Activated T-helper 2 cell treated with anti-CD3 and anti-CD28 coated beads, Interferon-gamma antibody, Interleukin-2, Interleukin-4, amounts not matched to agents 10 μg/mL and 5 μg/mL and 100 μg/mL, durations not matched to agents 14 hours and 24 hours and 36 hours (primary cell): ENCODE results near the gene NLRP13. TPM values are rescaled to one million over a fixed set of nuclear protein-coding genes. Genes with fewer than 3 reads are reported as not detected.

Experiments
- DNase-seq: peaks from one replicate; pipeline ENCODE4 v3.0.0; 2021; ENCODE audit warnings: low spot score
- H3K27ac Mint-ChIP-seq: one replicate; pipeline ENCODE4 v1.8.0; 2021; ENCODE audit warnings: mixed read lengths
- H3K27me3 Mint-ChIP-seq: one replicate; pipeline ENCODE4 v1.8.0; 2021; ENCODE audit warnings: low read depth, mixed read lengths
- H3K36me3 Mint-ChIP-seq: one replicate; pipeline ENCODE4 v1.8.0; 2021; ENCODE audit warnings: low read depth, mixed read lengths
- H3K4me1 Mint-ChIP-seq: one replicate; pipeline ENCODE4 v1.8.0; 2021; ENCODE audit warnings: low read depth, mixed read lengths
- H3K4me3 Mint-ChIP-seq: one replicate; pipeline ENCODE4 v1.8.0; 2021; ENCODE audit warnings: low read depth, mild to moderate bottlenecking, moderate library complexity, mixed read lengths
- H3K9me3 Mint-ChIP-seq: one replicate; pipeline ENCODE4 v1.8.0; 2021; ENCODE audit warnings: mixed read lengths
- intact Hi-C: fragments of 100-400 bp; cut with micrococcal nuclease; formaldehyde crosslinking; loops from one replicate; pipeline ENCODE4 v1.15.1; 2023
- total RNA-seq: library from RNA; stranded (reverse); gene quantifications from 2 replicates; pipeline ENCODE4 v1.2.3, GENCODE V29; 2022

NLRP13 gene
- total RNA-seq, 1 donor from 2014 or later = not detected

DNA sequence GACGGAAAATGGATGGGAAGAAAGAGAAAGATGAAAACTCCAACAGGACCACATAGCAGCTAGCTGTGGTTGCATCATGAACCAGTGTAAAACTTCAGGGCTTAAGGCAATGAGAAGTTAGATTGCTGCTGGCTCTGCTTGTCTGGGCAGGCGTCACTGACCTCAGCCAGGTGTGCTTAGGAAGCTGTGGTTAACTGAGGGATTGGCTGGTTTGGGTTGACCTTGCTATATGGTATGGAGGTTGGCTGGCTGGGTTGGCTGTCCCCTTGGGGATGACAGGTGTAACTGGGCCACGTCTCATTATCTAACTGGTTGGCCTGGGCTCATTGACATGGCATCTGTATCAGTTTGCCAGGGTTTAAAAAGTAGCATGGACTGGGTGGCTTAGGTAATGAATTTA is 54.9 kb downstream of the NLRP13 start:
- no peak overlapping the region for H3K27ac Mint-ChIP-seq
- H3K4me1 Mint-ChIP-seq = no peaks in the 10 kb centered on the region
- H3K4me3 Mint-ChIP-seq = no peak overlapping the region
- intact Hi-C loops = no loop called here
- peaks cover 59% of the 10 kb centered on the region for H3K9me3 Mint-ChIP-seq
- no peaks in the 10 kb centered on the region for H3K27me3 Mint-ChIP-seq
- no peak for DNase-seq
- H3K36me3 Mint-ChIP-seq = no peaks in the 10 kb centered on the region

DNA sequence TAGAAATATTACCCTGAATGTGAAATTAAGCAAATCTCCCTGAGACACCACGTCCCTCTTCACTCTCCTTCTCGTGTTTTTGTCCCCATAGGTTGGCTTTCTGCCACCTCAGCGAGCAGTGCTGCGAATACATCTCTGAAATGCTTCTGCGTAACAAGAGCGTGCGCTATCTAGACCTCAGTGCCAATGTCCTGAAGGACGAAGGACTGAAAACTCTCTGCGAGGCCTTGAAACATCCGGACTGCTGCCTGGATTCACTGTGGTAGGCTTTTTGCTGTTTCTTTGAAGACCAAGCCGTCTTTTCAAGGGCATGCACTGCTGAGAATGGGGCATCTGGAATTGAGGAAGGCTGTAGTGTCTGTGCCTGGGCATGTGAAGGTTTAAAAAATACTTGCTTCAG is 61.4 kb downstream of the NLRP13 start:
- no peak overlapping the region for H3K27ac Mint-ChIP-seq
- H3K9me3 Mint-ChIP-seq = peaks cover 58% of the 10 kb centered on the region
- no peak for DNase-seq
- H3K36me3 Mint-ChIP-seq = no peaks in the 10 kb centered on the region
- no peaks in the 10 kb centered on the region for H3K27me3 Mint-ChIP-seq
- intact Hi-C loops = no loop called here
- H3K4me3 Mint-ChIP-seq = no peak overlapping the region
- no peaks in the 10 kb centered on the region for H3K4me1 Mint-ChIP-seq

DNA sequence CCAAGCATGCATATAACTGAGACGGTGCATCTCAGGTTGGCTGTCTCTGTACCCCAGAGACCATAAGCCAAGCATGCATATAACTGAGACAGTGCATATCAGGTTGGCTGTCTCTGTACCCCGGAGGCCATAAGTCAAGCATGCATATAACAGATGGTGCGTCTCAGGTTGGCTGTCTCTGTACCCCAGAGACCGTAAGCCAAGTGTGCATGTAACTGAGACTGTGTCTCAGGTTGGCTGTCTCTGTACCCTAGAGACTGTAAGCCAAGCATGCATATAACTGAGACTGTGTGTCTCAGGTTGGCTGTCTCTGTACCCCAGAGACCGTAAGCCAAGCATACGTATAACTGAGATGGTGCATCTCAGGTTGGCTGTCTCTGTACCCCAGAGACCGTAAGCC is 65.0 kb downstream of the NLRP13 start:
- Mint-ChIP-seq H3K27me3 (no peaks in the 10 kb centered on the region), H3K4me1 (no peaks in the 10 kb centered on the region), H3K9me3 (peaks cover 65% of the 10 kb centered on the region), H3K4me3 (no peak overlapping the region), H3K36me3 (no peaks in the 10 kb centered on the region), H3K27ac (no peak overlapping the region)
- DNase-seq = no peak
- intact Hi-C loops = no loop called here

DNA sequence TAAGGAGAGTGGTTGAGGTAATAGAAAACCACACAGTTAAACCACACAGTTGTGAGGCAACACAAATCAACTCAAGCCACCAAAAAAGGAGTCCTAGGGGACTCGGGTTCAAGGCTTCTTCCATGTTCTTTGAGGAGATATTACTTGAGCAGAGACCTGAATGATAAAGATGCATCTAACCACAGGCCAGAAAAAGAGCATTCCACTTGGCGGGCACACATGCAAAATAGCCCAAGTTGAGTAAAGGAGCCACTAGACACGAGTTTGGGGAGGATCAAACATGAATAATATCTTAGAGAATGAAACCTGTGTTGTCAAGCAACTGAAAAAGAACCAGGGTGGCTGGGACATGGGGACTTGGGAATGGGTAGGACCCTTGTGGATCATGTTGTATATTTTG is 65.6 kb downstream of the NLRP13 start:
- peaks cover 69% of the 10 kb centered on the region for H3K9me3 Mint-ChIP-seq
- H3K27me3 Mint-ChIP-seq = no peaks in the 10 kb centered on the region
- H3K4me3 Mint-ChIP-seq = no peak overlapping the region
- DNase-seq = no peak
- no peaks in the 10 kb centered on the region for H3K4me1 Mint-ChIP-seq
- H3K27ac Mint-ChIP-seq = no peak overlapping the region
- H3K36me3 Mint-ChIP-seq = no peaks in the 10 kb centered on the region
- intact Hi-C loops = no loop called here

DNA sequence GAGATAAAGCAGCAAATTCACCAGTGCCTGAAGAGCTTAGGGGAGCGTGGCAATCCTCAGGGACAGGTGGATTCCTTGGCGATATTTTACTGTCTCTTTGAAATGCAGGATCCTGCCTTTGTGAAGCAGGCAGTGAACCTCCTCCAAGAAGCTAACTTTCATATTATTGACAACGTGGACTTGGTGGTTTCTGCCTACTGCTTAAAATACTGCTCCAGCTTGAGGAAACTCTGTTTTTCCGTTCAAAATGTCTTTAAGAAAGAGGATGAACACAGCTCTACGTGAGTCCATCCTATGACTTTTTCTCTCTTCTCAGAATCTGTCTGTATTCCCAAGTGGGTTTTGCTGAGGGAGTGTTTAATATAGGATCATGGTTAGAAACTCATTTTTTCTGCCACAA is 73.2 kb downstream of the NLRP13 start:
- Mint-ChIP-seq H3K27ac (no peak overlapping the region), H3K36me3 (no peaks in the 10 kb centered on the region), H3K4me1 (no peaks in the 10 kb centered on the region), H3K9me3 (peaks cover 52% of the 10 kb centered on the region), H3K4me3 (no peak overlapping the region), H3K27me3 (no peaks in the 10 kb centered on the region)
- intact Hi-C loops = no loop called here
- no peak for DNase-seq

DNA sequence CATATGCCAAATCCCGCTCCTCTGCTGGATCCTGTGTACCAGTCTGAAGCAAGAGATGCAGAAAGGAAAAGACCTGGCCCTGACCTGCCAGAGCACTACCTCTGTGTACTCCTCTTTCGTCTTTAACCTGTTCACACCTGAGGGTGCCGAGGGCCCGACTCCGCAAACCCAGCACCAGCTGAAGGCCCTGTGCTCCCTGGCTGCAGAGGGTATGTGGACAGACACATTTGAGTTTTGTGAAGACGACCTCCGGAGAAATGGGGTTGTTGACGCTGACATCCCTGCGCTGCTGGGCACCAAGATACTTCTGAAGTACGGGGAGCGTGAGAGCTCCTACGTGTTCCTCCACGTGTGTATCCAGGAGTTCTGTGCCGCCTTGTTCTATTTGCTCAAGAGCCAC is 73.7 kb downstream of the NLRP13 start:
- Mint-ChIP-seq H3K9me3 (peaks cover 57% of the 10 kb centered on the region), H3K36me3 (no peaks in the 10 kb centered on the region), H3K27me3 (no peaks in the 10 kb centered on the region), H3K4me1 (no peaks in the 10 kb centered on the region), H3K4me3 (no peak overlapping the region), H3K27ac (no peak overlapping the region)
- intact Hi-C loops = no loop called here
- DNase-seq = no peak

DNA sequence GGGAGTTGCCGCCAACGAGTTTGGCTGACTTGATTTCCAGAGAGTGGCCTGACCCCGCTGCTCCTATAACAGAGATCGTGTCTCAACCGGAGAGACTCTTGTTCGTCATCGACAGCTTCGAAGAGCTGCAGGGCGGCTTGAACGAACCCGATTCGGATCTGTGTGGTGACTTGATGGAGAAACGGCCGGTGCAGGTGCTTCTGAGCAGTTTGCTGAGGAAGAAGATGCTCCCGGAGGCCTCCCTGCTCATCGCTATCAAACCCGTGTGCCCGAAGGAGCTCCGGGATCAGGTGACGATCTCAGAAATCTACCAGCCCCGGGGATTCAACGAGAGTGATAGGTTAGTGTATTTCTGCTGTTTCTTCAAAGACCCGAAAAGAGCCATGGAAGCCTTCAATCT is 74.2 kb downstream of the NLRP13 start:
- peaks cover 57% of the 10 kb centered on the region for H3K9me3 Mint-ChIP-seq
- H3K4me3 Mint-ChIP-seq = no peak overlapping the region
- no peaks in the 10 kb centered on the region for H3K4me1 Mint-ChIP-seq
- intact Hi-C loops = no loop called here
- H3K27me3 Mint-ChIP-seq = no peaks in the 10 kb centered on the region
- no peak for DNase-seq
- H3K36me3 Mint-ChIP-seq = no peaks in the 10 kb centered on the region
- H3K27ac Mint-ChIP-seq = no peak overlapping the region

DNA sequence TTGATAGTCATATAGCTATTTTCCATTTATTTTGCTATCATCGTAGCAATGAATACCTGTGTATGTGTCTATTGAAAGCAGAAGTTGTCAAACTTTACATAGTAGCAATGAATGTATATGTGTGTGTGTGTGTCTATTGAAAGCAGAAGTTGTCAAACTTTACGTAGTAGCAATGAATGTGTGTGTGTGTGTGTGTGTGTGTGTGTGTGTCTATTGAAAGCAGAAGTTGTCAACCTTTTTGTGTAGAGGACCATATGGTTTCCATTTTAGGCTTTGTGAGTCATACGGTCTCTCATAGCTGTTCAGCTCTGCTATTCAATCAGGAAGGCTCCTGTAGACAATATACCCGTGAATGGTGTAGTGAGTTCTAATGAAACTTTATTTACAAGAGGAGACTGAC is 75.0 kb downstream of the NLRP13 start:
- DNase-seq = no peak
- H3K27me3 Mint-ChIP-seq = no peaks in the 10 kb centered on the region
- intact Hi-C loops = no loop called here
- no peak overlapping the region for H3K27ac Mint-ChIP-seq
- no peaks in the 10 kb centered on the region for H3K4me1 Mint-ChIP-seq
- no peak overlapping the region for H3K4me3 Mint-ChIP-seq
- H3K9me3 Mint-ChIP-seq = peaks cover 62% of the 10 kb centered on the region
- peaks cover under 1% of the 10 kb centered on the region for H3K36me3 Mint-ChIP-seq

DNA sequence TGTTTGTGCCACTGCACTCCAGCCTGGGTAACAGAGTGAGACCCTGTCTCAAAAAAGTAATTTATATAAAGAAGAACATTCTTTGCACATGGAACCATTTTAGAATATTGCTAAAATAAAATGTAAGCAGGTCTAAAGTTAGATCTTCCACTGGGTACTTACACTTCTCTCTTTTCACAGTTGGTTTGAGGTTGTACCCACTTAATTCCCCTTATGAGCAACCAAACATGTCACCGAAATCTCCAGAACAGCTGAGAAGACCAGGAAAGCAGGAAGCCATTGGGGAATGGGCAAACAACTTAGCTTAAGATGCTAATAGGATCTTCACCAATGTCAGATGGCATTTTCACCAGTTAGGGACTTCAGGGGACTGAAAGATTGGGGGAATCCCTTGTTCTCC is 77.0 kb downstream of the NLRP13 start:
- H3K4me1 Mint-ChIP-seq = no peaks in the 10 kb centered on the region
- H3K27ac Mint-ChIP-seq = no peak overlapping the region
- intact Hi-C loops = no loop called here
- H3K4me3 Mint-ChIP-seq = no peak overlapping the region
- no peaks in the 10 kb centered on the region for H3K27me3 Mint-ChIP-seq
- peaks cover 57% of the 10 kb centered on the region for H3K9me3 Mint-ChIP-seq
- peaks cover 5% of the 10 kb centered on the region for H3K36me3 Mint-ChIP-seq
- DNase-seq = no peak

Other genes starting within 250 kb of the NLRP13 start
- gene NLRP9, start 193.9 kb downstream of the NLRP13 start, total RNA-seq = not detected in 2 replicates
- gene RFPL4A, start 173.2 kb downstream of the NLRP13 start, total RNA-seq = not detected in 2 replicates
- gene RFPL4AL1, start 163.2 kb downstream of the NLRP13 start, total RNA-seq = not detected in 2 replicates
- gene NLRP11, start 100.3 kb downstream of the NLRP13 start, total RNA-seq = not detected in 2 replicates
- gene NLRP4, start 95.8 kb downstream of the NLRP13 start, total RNA-seq = not detected in 2 replicates
- gene NLRP8, start 15.5 kb upstream of the NLRP13 start, total RNA-seq = not detected in 2 replicates
- not detected in 2 replicates for gene NLRP5, start 54.4 kb upstream of the NLRP13 start, total RNA-seq
- 35.7 and 37.8 TPM in 2 replicates for gene ZNF787, start 189.0 kb upstream of the NLRP13 start, total RNA-seq
- gene ZNF444, start 209.0 kb upstream of the NLRP13 start, total RNA-seq = 30.3 and 35.5 TPM in 2 replicates
- gene GALP, start 243.7 kb upstream of the NLRP13 start, total RNA-seq = not detected in 2 replicates